ENCODE data around the gene SYNPO2L. TPM values are rescaled to one million over a fixed set of nuclear protein-coding genes. Genes with fewer than 3 reads are reported as not detected.
"Not testable (repeated sequence)": the region's sequence is repeated elsewhere in the genome, so short reads cannot be mapped to it uniquely, and the experiment has no call there.

SYNPO2L gene, protein sequence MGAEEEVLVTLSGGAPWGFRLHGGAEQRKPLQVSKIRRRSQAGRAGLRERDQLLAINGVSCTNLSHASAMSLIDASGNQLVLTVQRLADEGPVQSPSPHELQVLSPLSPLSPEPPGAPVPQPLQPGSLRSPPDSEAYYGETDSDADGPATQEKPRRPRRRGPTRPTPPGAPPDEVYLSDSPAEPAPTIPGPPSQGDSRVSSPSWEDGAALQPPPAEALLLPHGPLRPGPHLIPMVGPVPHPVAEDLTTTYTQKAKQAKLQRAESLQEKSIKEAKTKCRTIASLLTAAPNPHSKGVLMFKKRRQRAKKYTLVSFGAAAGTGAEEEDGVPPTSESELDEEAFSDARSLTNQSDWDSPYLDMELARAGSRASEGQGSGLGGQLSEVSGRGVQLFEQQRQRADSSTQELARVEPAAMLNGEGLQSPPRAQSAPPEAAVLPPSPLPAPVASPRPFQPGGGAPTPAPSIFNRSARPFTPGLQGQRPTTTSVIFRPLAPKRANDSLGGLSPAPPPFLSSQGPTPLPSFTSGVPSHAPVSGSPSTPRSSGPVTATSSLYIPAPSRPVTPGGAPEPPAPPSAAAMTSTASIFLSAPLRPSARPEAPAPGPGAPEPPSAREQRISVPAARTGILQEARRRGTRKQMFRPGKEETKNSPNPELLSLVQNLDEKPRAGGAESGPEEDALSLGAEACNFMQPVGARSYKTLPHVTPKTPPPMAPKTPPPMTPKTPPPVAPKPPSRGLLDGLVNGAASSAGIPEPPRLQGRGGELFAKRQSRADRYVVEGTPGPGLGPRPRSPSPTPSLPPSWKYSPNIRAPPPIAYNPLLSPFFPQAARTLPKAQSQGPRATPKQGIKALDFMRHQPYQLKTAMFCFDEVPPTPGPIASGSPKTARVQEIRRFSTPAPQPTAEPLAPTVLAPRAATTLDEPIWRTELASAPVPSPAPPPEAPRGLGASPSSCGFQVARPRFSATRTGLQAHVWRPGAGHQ
- polyA plus RNA-seq (ENCODE audit: insufficient read length): 1.6 TPM
- long read RNA-seq, donor 1: 0 reads
- long read RNA-seq, donor 2, partial matches to known transcripts: 7 of 7 reads
- long read RNA-seq, donor 2, other reads (novel, unspliced or antisense): 0 of 7 reads
- long read RNA-seq, donor 3: 0 reads
- long read RNA-seq, donor 4: 0 reads
- long read RNA-seq, donor 5: 0 reads
- long read RNA-seq, donor 6: 0 reads
- long read RNA-seq, donor 7: 0 reads
- long read RNA-seq, donor 8: 0 reads

DNA sequence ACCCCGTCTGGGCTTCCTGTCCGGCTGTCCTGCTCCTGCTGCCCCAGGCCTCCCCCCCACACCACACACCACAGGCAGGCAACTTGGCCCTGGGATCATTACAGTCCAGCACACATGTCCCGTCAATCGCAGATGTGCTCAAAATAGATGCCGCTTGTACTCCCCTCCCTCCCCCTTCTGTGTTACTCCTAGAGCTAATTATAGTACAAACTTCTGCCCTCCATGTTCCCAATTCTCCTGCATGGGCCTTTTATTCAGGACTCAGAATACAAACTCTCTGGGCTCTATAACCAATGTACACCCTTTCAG is at the start of gene SYNPO2L:
Gene SYNPO2L (minus strand): TSS at position 40 of the 309 bp plus-strand sequence. CDS start 107 bp downstream, outside the sequence.
- DNase-seq: no peak

DNA sequence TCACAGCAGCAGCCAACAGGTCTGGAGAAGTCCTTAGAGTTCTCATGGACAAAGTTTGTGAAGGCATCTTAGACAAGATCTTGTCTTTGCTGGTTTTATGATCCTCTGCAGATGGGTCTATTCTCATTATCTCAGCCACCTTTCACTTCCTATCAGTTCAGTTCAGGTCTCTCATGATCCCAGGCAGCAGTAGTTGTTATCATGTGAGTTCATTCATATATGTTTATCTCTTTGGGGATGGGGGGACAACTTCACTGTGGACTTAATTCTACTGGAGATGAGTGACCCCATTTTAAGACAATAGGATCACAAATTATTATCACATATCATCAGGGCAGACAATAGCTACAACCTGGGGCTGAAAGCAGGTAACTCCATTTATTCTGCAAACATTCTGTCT is 48.1 kb upstream of the SYNPO2L start:
- not testable (repeated sequence) for DNase-seq

DNA sequence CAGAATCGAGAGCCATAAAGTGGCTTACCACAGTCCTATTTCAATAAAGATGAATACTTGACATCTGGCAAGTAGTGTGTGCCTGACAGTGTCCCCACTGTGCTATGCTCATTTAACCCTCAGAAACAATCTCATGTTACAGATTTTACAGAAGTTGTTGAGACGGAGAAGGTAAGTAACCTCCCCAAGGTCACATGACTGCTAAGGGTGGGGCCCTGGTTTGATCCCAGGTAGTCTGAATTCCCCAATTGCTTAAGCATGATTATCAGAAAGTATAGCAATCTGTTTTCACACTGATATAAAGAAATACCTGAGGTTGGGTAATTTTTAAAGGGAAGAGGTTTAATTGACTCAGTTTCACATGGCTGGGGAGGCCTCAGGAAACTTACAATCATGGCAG is 43.0 kb upstream of the SYNPO2L start:
- not testable (repeated sequence) for DNase-seq

DNA sequence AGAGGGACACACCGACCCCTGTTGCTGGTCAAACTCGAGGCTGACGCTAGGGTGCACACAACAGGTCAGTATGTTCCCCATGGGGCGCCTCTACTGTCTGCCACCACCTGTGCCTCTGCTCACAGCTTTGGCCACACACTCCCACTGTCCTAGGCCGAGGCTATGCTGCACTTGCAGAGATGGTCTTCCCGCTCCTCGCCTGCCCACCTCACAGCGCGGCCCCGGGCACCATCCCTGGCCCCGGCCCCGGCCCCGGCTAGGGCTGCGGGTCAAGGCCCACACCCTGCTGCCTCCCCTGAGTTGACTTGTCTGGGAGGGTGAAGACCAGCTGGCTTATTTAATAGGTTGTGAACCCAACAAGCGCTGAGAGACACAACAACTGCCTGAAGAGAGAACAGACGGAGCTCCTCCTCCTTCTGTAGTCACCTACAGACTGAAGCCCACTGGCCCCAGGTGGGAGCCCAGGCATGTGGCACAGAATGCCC is 41.9 kb upstream of the SYNPO2L start, which contains the start of gene AGAP5:
Gene AGAP5 (minus strand): TSS at position 435 of the 485 bp plus-strand sequence. CDS start 354 bp downstream, at position 81.
- DNase-seq: not testable (repeated sequence)

DNA sequence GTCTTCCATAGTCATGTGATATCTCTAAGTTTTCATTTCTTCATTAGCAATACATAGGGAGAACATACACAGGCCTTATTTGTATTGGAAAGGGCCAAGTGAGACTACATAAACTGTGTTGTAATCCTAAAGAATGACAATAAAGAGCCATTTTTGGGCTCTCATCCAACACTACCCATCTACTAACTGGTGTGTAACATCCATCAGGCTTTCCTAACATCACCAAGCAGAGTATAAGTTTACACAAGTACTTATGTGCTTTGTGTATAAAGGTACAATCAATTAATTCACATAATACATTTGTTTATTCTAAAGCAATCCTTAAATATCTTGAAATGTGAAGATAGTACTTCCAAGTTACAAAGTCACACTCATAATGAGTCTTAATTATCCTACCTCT is 39.5 kb upstream of the SYNPO2L start:
- not testable (repeated sequence) for DNase-seq

DNA sequence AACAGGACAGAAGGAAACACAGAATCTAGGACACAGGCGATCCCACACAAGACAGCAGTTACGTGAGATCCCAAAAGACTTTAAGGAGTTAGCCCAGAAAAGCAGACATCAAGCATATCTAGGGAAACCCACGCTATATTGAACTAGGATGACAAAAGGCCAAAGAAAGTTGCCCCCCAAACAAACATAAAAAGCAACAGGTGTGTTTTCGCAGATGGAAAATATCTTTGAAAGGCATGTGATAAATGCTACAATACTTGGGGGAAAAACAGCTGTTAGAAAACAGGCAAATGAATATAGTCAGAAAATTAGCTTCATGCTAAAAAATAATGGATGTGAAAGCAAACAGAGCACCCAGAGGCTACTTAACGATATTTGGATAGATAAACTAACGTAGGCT is 34.9 kb upstream of the SYNPO2L start:
- not testable (repeated sequence) for DNase-seq

DNA sequence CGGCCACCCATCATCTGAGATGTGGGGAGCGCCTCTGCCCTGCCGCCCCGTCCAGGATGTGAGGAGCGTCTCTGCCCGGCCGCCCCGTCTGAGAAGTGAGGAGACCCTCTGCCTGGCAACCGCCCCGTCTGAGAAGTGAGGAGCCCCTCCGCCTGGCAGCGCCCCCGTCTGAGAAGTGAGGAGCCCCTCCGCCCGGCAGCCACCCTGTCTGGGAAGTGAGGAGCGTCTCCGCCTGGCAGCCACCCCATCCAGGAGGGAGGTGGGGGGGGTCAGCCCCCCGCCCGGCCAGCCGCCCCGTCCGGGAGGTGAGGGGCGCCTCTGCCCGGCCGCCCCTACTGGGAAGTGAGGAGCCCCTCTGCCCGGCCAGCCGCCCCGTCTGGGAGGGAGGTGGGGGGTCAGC is 33.8 kb upstream of the SYNPO2L start:
- DNase-seq: not testable (repeated sequence)

DNA sequence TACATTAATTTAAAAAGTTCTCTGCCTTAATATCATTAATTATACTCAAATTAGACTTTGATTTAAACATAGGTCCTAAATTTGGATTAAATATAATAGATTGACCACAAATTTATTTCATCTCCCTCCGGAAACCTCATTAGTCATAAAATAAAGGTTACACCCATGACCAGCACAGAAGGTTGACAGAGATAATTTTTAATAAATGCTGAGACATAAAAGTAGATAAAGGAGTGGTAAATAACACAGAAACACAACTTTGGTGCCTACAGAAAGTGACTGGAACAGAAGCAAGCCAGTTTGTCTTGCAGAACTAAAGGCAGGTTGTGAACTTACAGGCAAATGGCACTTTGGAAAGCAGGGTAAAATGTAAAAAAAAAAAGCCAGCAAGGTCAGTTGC is 31.8 kb upstream of the SYNPO2L start:
- DNase-seq: not testable (repeated sequence)

DNA sequence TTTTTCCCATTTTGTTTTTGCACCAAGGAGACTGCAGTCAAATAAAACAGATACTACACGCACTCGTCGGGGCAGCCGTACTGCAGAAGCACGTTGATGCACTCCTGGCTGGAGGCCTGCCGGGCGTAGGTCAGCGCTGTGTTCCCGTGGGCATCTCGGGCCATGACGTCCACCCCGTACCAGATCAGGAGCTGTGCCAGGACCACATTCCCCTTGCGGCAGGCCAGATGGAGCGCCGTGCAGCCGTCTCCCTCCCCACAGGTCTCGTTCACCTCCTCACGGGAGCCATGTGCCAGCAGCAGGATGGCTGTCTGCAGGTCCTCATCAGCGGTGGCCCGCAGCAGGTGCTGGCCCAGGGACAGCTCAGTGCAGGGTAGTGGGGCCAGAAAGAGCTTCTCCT is 18.7 kb upstream of the SYNPO2L start:
- not testable (repeated sequence) for DNase-seq

DNA sequence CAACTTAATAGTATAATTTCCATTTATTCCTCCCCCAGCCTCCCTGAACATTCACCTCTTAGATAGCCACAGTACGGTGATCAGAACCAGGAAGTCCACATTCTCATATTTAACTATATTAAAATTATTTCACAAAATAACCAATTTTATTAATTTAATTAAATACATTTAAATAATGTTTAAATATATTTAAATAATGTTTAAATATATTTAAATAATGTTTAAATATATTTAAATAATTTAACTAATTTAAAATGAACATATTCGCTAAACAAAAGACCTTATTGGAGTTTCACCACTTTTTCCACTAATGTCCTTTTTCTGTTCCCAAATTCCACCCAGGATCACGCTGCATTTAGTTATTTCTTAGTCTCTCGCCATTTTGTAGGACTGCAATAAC is 12.5 kb upstream of the SYNPO2L start:
- DNase-seq: not testable (repeated sequence)

DNA sequence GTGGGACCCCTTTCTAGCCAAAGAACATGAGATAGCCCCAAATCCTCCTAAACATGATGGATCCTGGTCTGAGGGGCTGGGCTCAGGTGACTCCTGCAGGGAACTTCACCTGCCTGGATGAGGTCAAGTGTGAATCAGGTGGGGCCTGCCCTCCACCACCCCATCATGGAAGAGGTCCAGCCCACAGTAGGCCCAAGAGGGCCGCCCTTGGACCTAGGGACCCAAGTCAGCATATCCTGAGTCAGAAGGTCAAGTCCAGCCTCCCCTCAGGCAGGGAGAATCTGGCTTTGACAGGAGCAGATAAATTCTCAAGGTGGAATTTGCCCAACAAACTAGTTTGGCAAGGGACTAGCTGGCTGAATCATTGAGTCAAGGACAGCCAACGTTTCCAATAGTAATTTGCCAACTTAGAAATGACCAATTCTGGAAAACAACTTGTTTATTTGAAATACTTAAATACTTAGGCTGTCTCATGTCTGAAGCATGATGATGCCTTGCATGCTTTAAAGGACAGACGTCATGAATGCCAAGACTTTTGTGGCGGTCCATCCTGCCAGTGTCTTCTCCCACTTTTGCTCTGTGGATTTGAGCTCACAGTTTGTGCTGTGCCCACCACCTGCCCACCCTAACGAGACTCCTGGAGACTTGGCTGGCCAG is 10.5 kb upstream of the SYNPO2L start:
- DNase-seq: not testable (repeated sequence)

DNA sequence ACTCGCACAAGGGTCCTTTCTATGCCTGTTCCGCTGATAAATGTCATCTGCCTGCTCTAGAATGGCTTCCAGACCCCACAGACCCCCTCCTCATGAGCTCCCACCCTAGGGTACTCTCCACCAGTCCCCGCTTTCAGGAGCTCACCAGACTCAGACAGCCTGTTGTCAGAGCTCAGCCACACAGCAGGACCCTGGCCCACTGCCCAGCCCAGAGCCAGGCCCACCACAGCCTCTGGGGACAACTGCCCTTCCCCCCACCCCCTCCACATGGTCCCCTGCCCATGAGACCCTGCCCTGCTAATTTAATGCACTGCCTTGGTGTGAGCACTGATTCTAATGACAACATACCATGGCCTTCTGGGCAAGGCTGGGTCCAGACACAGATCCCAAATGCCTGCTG is 9.8 kb upstream of the SYNPO2L start:
- not testable (repeated sequence) for DNase-seq

DNA sequence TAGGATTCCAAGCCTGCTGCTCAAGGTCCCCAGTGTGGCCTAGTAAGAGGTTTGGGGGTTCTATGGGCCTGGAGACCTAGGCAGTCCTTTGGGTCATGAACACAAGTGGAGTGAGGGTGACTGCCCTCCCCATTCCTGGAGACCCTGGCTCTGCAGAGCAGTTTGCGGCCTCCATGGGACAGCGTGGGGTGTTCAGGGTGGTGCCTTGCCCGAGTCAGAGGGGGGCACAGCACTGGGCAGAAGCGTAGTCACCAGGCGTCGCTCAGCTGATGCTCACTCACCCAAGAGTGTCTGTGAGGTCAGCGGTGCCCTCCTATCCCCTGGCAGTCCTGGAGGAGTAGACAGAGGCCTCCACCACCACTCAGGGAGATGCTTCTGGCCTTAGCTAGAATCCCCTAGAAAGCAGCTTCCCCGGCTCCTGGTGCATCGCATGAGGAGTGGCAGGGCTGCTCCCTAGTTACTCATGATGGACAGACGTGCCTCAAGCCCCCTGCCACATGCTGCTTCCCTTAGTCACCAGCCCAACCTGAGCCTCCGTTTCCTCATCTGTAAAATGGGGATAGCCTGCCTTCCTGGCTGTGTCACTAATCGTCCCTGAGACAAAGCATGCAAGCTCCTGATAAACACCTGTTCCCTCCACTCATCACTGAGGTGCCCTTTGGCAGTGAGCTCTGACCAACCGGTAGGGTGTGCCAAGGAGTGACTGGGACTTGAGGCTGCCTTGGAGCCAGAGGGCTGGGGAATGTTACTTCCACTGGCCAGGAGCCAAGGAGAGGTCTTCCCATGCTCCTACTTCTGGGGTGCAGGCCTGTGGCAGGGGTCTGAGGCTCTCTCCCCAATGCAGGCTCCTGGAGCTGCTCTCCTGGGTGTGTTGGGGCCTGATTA is 8.6 kb upstream of the SYNPO2L start:
- not testable (repeated sequence) for DNase-seq

DNA sequence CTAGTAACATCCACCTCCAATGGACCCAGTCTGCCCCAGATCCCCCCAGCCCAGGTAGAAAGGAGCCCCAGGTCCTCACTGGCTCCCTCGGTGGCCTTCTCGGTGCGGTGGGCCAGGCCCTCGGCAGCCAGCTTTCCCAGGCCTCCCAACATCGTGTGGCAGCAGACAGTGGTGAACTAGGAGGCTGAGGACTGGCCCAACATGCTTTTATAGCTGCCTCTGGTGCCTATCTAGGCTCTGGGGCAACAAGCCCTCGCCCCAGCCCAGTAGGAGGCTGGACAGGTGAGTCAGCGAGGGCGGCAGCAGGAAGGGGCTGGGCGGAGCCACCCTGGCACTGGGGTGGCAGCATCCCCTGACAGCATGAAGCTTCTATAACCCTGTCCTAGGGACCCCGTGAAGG is 7.8 kb upstream of the SYNPO2L start:
- not testable (repeated sequence) for DNase-seq

DNA sequence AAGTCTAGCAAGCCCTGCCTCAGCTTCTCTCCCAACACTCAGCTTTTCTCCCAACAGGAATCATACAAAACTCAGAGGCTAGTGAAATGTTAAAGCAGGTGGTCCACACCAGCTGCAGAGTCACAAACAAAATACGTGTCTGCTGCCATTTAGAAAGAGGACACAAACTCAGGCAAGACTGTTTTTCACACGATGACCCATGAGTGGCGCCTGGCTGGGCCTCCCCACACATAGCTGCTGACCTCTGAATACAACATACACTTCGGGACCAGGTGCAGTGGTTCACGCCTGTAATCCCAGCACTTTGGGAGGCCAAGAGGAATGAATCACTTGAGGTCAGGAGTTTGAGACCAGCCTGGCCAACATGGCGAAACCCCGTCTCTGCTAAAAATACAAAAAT is 6.9 kb upstream of the SYNPO2L start:
- DNase-seq: not testable (repeated sequence)

DNA sequence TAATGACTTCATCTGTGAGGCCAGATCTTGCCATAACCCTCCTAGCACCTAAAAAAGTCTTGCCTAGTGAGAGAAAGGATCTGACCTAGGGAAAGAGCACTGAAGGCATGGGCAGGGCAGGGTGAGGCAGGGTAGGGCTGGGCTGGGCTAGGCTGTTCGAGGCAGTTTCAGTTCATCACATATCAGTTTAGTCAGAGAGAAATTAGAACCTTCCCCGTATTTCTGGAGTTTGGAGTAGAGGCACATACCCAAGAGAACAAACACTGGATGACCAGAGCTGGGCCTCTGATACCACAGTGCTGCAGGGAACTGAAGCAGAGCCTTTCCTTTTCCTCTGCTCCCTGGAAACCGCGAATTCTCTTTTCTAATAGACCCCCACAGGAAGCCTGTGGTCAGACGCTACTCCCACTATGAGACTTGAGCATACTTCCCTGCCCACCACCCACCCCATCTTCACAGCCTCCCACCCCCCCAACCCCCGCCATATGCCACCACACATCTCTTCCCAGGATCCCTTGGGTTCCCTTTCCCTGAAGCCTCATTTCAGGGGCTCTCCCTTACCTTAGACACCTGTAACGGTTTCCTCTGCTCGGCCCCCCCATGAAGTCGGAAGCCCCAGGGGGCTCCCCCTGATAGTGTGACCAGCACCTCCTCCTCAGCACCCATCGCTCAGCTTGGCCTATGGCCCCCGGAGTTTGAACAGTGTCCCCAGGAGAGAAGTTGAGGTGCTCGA is 406 bp downstream of the SYNPO2L start:
- DNase-seq: no peak

DNA sequence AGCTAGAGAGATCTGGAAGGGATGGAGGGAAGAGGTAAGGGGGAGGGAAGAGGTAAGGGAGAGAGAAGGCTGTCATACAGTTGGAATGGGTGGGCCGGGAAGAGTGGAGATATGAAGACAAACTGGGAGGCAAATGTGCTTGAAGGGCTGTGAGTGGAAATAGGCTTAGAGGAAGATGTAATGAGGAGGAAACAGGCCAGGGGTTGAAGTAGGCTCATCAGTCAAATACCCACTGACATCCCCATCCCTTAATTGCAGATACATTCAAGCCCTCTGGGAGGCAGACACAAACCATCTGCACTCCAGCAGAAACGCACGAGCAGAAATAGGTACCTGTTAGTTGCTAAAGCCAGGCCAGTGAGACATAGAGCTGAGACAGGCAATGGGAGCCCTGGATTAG is 2.1 kb downstream of the SYNPO2L start:
- DNase-seq: no peak

DNA sequence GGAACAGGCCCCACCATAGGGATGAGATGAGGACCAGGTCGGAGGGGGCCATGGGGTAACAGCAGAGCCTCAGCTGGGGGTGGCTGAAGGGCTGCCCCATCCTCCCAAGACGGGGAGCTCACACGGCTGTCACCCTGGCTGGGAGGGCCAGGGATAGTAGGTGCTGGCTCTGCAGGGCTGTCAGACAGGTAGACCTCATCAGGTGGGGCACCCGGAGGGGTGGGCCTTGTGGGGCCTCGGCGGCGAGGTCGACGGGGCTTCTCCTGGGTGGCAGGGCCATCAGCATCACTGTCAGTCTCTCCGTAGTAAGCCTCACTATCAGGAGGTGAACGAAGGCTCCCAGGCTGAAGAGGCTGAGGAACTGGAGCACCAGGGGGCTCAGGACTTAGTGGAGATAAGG is 2.6 kb downstream of the SYNPO2L start:
- DNase-seq: no peak

DNA sequence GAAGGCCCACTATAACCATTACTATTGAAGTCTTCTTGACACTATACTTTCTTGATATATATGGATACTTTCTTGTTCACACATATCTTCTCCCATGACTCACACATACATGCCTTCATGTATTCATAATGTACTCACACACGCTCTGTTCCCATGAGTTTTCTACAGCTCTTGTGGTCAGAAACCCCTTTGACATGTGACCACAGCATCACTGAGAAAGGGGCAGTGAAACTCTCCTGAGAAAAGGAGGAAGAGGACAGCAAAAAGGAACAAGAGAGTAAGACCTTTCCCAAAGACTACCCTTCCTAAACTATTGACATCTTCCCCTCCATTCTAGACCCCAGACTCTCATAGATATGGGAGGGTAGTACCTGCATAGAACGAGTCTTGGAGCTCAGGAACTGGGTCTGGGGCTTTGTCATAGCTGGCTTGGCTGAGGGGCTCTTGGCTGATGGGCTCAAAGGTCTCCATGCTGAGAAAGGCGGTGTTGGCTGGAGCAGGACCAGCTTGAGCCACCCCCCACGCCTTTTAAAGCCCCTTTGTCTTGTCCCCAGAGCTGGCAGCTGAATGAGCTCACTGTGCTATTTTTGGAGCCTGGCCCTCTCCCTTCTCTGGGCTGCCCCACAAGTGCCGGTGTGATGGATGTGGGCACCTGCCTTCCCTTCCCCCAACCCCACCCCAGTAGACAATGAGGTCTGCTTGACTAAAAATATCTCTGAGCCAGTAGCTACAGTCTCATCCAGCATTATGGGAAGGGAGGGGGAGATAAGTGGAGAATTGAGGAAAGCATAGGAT is 5.1 kb downstream of the SYNPO2L start:
- DNase-seq: no peak
